ENCODE data around the gene KY.
"Not testable (repeated sequence)": the region's sequence is repeated elsewhere in the genome, so short reads cannot be mapped to it uniquely, and the experiment has no call there.

KY gene

DNA sequence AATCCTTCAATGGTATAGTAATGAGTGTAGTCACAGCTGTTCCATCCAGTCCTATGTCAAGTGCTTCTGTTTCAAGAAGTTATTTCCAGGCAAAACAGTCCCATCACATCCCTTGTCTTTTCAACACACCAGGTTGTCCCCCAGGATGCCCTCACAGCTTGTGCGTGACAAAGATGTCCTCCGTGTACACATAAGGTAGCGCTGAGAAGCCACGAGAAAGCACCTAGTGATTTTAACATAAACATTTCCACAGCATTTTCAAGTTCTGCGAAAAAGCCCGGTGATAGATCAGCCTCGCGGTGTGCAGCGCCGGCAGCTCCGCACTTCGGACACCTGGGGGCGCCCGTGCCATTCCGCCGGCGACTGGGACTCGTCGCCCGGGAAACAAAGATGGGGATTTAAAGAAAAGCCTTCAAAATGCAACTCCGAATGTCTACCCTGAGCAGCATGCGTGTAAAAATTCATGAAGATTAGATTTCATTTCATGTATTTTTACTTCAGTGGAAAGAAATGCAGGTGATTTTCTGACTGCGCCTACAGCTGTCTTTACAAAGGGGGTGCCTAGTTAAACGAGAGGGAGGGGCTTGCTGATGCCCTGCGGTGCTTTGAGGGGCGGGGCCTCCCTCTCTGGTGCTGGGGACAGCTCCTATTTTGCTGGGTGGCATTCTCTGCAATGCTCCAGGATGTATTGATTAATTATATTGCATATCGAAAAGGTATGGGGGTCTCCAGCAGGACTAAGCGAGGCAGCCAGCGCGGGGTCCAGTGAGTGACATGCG is 49.9 kb downstream of the KY start:
- peak; percentile 64 for DNase-seq

DNA sequence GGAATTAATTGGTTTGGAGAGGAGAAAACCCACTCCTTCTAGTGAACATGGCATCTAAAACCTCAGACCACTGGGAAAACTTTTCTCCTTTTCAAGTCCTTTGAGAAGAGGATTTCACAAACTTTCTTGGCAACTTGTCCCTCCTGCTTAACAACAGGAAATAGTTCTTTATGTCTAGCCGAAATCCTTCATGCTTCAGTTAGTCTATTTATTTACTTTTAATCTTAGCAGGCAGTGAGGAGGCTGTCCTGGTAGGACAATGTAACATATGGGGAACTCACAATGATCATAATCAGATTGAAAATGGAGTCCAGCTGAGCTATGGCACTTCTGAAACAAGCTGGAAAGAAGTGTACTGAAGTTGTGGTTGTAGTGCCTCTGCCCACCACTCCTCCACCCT is 50.6 kb downstream of the KY start:
- peak; percentile 8 for DNase-seq

DNA sequence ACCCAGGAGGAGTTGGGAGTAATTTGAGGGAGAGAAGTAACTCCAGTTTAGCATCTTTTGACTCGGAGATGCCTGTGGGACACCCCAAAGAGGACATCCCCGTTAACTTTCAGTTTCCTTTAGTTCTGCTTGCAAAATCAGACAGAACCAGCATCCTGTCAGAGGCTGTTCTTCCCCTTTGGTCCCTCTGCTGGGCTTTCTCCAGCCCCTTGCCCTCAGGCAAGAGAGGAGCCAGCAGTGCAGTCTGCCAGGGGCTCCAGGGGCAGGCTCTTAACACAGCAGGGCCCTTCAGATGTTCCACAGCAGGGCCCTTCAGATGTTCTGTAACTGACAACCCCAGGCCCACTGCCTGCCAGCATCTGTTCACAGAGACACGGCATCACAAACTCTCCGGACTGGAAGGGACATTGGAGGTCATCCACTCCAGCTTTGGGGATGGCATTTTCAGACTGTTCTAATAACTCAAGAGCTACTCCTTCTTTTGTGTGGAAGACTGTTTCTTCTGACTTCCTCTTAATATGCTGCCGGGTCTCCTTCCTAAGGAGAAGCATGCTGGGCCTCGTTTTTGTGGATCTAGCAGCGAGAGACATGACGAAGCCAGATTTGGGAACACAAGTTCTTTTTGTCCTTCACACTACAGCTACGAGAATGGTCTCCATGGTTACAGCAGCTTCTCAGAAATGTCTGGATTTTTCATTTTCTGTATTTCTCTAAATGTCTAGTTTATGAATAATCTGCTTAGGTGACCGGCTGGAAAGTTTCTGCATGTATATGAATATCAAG is 51.9 kb downstream of the KY start:
- DNase-seq, result no peak

DNA sequence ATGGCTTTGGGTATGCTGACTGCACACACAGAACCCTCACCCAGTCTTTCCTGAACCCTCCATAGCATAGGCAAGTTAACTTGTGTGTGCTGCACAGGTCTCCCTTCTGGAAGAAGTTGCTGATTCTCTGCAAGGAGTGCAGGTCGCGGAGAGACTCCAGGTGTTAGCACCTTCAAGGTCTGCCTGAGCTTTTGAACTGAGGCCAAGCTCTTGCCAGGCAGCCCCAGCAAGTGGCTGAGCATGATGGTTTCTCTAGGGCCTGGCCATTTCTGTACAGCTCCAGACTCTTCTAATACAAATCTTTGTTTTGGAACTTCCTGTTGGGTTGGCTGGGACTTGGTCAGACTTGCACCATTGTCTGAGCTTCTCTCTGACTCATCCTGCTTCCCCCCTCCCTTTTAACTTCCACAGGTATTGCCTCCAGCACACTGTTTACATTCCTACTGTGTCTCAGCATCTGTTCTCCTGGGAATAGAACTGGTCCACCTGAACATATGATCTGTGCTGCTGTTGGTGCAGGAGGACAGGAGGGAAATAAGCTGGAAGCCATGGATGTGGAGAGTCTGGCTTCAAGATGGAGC is 53.3 kb downstream of the KY start:
- DNase-seq, result no peak

DNA sequence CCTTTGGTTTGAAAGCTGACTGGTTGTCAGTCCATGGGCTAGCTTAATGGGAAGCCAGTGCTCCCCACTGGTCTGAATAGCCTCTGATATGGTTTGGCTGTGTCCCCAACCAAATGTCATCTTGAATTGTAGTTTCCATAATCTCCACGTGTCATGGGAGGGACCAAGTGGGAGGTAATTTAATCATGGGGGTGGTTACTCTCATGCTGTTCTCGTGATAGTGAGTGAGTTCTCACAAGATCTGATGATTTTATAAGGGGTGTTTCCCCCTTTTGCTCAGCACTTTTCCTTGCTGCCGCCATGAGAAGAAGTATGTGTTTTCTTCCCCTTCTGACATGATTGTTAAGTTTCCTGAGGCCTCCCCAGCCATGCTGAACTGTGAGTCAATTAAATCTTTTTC is 55.8 kb downstream of the KY start:
- not testable (repeated sequence) for DNase-seq

DNA sequence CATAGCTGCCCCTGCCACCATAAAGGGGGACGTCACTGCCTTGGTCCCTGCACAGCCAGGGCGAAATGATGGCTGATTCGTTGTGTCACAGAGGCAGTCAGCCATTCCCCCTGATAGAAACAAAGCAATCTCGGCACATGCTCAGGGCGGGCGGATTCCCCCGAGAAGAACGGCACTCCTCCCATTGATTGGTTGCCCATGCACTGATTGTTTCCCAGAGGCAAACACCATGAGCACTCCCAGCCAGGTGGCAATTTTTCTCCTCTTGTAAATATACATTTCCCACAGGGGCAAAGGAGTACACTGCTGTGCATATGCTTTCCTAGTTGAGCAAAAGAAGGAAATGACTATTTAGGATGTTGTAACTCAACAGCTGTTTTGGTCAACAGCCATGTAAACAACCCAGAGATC is 56.5 kb downstream of the KY start:
- DNase-seq, result no peak

DNA sequence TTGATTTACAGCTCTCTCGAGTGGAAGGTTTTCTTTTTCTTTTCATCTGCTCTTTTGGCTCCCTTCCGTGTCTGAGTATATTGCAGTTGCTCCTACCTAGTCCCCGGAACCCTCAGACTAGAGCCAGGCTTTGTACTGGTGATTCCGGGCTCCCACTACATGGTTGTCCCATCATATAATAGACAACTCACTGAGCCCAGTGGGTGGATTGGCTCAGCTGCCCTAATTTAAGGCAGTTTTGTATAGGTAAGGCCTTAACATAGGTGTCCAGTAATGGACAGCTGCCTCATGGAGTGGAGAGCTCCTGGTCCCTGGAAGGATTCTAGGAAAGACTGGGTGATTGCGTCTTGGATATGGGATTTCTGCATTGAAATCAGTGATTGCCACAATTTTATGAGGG is 58.0 kb downstream of the KY start:
- DNase-seq, result no peak

DNA sequence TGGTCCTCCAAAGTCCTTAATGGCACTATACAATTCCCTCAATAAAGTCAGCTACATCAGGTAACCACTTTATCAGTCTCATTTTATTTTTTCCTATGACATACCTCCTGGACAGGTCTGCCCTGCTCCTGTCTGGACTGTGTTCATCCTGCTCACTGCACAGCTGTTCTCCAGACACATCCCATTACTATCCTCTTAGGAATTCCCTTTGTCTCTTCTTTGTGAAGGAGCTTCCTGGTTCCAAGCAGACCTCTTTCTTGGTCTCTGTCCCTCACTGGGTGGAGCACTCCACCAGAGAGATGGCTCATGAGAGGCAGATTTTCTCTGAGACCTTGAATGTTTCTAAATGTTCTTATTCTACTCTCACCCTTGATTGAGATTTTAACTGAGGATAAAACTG is 60.1 kb downstream of the KY start:
- peak; percentile 18 for DNase-seq

DNA sequence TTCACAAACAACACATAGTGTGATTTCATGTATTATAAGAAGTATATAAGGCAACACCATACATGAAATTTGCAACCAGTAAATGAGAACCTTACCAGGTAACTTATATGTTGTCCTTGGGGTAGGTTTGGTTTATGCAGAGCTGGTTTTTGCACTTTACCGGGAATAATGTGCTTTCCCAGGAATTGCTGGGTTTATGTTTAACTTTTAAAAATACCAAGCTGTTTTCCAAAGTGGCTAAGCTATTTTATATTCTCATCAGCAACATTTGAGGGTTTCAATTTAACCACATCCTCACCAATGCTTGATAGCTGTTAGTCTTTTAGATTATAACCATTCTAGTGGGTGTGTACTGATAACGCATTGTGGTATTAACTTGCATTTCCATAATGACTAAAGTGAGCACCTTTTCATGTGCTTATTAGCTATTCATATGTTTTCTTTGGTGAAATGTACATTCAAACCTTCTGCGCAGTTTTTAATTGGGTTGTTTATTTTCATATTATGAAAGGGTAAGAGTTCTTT is 71.6 kb downstream of the KY start:
- no peak for DNase-seq

DNA sequence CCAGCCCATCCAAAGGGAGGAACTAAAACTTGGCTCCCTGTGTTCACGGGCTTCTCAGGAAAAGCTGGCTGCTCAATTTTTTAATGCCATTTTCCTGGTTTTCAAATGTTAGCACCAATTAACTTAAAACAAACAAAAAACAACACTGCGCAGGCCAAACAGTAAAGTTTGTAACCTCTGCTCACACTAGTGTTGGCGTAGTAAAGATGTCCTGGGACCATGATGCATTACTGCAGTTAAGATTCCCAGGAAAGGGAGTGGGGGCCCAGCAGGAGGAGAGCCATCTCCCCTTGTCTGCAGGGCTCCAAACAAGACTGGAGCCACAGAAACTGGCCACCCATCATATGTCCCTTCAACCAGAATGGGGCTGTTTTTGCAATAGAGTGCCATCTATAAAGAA is 74.0 kb downstream of the KY start:
- DNase-seq, result no peak

DNA sequence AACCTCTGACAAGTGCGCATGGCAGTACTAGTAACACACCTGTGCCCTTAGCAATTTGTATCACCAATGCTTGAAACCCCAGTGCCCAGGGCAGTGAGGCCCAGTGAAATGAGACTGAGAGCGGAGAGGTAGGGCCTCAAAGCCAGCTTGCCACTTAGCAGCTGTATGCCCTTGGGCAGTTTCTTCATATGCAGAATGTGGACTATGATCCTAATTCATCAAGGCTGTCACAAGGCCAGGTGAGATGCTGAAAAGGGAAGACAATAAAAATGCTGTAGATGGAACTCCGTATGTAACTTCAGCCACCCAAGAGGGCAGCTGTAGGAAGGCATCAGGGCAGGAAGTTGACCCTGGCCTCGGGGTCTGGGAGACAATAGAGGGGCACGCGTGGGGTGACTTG is 74.4 kb downstream of the KY start:
- no peak for DNase-seq

DNA sequence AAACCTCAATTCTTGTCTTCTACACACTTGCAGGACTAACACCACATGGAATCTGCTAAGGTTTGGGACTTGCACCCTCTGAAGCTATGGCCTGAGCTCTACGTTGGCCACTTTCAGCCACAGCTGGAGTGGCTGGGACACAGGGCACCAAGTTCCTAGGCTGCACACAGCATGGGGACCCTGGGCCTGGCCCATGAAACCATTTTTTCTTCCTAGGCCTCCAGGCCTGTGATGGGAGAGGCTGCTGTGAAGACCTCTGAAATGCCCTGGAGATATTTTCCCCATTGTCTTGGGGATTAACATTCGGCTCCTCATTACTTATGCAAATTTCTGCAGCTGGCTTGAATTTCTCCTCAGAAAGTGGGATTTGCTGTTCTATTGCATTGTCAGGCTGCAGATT is 80.9 kb downstream of the KY start:
- not testable (repeated sequence) for DNase-seq

DNA sequence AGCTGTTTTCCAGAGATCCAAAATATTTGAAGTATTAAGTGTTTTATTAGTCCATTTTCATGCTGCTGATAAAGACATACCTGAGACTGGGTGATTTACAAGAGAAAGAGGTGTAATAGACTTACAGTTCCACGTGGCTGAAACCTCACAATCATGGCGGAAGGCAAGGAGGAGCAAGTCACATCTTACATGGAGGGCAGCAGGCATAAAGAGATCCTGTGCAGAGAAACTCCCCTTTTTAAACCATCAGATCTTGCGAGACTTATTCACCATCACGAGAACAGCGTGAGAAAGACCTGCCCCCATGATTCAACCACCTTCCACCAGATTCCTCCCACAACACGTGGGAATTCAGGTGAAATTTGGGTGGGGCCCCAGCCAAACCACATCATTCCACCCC is 82.0 kb downstream of the KY start:
- no peak for DNase-seq

DNA sequence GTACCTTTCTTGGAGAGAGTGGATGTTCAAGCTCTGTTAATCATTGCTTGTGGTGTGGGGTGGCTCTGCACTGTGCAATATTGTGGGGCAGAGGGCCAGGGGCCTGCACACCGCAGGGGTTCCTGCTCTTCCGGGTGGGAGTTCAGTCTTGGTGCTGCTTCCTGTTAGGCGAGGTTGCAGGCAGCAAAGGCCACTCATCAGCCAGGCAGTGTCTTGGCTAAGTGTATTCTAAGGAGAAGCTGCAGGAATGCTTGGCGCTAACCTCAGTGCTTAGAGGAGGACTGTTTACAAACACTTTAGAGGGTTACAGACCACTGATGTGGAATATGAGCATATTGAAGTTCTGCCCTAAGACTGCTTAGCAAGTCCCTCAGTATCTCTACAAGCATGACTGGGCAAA is 83.2 kb downstream of the KY start:
- no peak for DNase-seq

DNA sequence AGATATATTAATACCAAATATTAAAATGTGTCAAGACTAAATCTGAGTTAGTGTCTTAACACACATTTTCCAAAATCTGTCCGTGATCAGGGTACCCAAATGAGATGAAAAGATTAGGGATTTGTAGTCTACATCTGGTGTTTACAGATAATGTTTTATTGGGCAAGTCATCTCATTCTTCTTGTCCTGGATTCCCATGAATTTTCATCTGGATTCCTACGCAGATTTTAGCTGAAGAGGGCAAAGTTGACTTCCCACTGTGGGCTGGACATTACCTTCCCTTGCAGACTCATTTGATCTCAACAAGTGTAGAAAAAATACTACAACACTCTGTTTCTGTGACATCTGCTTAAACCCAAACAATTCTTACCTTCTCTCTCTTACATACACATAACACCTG is 85.8 kb downstream of the KY start:
- no peak for DNase-seq

DNA sequence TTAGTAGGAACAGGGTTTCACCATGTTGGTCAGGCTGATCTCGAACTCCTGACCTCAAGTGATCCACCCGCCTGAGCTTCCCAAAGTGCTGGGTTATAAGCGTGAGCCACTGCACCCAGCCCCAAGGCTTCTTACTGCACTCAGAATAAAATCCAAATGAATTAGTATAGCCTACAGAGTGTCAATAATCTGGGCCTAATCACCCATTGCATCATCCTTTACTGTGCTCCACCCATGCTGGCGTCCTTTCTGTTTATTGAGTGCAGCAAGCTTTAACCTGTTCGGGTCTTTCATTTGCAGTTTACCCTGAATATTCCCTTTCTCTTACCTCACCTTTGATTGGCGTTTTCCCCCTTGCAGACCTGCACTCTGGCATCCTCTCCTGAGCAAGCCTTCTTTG is 87.2 kb downstream of the KY start:
- no peak for DNase-seq

DNA sequence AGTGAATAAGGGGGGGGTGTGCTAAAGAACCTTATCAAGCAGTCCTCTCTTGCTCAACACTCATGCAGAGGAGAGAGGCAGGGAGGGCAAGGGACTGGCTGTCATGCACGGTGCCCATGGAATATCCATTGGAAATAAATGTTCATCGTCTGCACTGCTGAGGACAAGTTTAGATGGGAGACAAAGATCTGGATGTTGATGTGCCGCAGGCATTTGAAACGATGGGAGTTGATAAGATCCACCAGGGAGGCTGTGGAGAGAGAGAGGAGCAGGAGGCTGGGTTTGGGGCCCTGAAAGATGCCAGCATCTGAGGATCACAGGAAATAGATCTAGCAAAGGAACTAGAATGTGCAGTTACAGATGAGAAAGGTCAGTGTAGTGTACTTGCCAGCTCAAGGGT is 88.8 kb downstream of the KY start:
- DNase-seq, result no peak

DNA sequence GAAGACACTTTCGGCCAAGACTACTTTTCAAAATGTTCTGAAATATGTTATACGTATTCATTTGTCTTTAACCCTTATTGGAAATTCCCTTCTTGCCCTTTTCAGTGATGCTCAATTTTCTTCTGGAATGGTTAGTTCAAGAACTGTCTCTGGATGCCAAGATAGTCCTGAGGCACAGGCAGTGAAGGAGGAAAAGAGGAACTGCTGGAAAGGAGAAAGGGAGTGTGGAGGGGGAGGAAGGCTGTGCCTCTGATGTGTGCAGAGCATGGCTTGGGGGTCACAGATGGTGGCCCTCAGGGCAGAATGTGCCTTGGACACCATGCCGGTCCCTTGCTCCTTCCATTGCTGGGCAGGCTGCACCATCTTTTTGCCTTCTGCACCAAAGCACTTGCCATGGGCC is 91.2 kb downstream of the KY start:
- DNase-seq, result no peak
